ENCODE data around the gene RAB11FIP3.

- TF ChIP-seq CTCF (IDR thresholded peaks at IDR 0.05), result no peak
- no peak for TF ChIP-seq POLR2AphosphoS5 (IDR thresholded peaks at IDR 0.05)
Measured at GRCh38 chr16:534135-534534, 108.7 kb downstream of the RAB11FIP3 start.

Data from prostate gland (tissue), 2 donors.